Fibroblast of mammary gland (primary cell): ENCODE measurements around the gene PAX3.

Experiments
- DNase-seq: peaks from one replicate; pipeline ENCODE4 v3.0.0-alpha.2; 2010; ENCODE audit warnings: low read depth
- H3K4me3 ChIP-seq: 2 replicates; pipeline ENCODE4 v1.5.1; 2011; ENCODE audit warnings: low read depth, mild to moderate bottlenecking, low read length, moderate library complexity; ENCODE audit not compliant: control insufficient read depth
- CTCF ChIP-seq: conservative IDR thresholded peaks from 2 replicates; pipeline ENCODE4 v1.5.1; 2011; ENCODE audit warnings: low read depth, low read length, inconsistent platforms; ENCODE audit not compliant: control insufficient read depth, insufficient read depth

PAX3 gene

GRCh38 chr2:222304737-222305515 lies 6.1 kb upstream of the PAX3 start:
- no peak overlapping the region for H3K4me3 ChIP-seq
- TF ChIP-seq CTCF, result no peak
- no peak for DNase-seq

- no peak overlapping the region for H3K4me3 ChIP-seq
- TF ChIP-seq CTCF, result no peak
- DNase-seq, result no peak
Observed at GRCh38 chr2:222303828-222304736, 5.3 kb upstream of the PAX3 start.

- DNase-seq, result no peak
- no peak for TF ChIP-seq CTCF
- no peak overlapping the region for H3K4me3 ChIP-seq
Observed at GRCh38 chr2:222303045-222303827, 4.4 kb upstream of the PAX3 start.

GRCh38 chr2:222302178-222303018 lies 3.6 kb upstream of the PAX3 start:
- TF ChIP-seq CTCF, result no peak
- no peak for DNase-seq
- H3K4me3 ChIP-seq, result no peak overlapping the region

GRCh38 chr2:222301796-222302118 lies 3.0 kb upstream of the PAX3 start:
- no peak for DNase-seq
- no peak for TF ChIP-seq CTCF
- H3K4me3 ChIP-seq, result no peak overlapping the region
